Activated CD8-positive, alpha-beta memory T cell treated with anti-CD3 and anti-CD28 coated beads for 36 hours (primary cell): ENCODE measurements around the gene GBP7. TPM values are rescaled to one million over a fixed set of nuclear protein-coding genes. Genes with fewer than 3 reads are reported as not detected.

Experiments
- CTCF ChIA-PET: fragments of 350-600 bp; sonication (Branson Sonifier 250); formaldehyde crosslinking; loops from one replicate; lab custom pipeline; 2021; ENCODE audit warnings: antibody characterized with exemption; lab: Charles Lee
- POLR2A ChIA-PET: fragments of 350-600 bp; sonication (Branson Sonifier 250); formaldehyde crosslinking; loops from one replicate; lab custom pipeline; 2021; ENCODE audit warnings: antibody characterized with exemption; lab: Charles Lee
- total RNA-seq, 2 experiments: library from RNA; stranded (reverse); gene quantifications; one replicate each; pipeline ENCODE4 v1.2.3, GENCODE V29; 2021

Gene GBP7
- total RNA-seq, 2 experiments from 2014 or later = 0.08 TPM; not detected in 1

DNA sequence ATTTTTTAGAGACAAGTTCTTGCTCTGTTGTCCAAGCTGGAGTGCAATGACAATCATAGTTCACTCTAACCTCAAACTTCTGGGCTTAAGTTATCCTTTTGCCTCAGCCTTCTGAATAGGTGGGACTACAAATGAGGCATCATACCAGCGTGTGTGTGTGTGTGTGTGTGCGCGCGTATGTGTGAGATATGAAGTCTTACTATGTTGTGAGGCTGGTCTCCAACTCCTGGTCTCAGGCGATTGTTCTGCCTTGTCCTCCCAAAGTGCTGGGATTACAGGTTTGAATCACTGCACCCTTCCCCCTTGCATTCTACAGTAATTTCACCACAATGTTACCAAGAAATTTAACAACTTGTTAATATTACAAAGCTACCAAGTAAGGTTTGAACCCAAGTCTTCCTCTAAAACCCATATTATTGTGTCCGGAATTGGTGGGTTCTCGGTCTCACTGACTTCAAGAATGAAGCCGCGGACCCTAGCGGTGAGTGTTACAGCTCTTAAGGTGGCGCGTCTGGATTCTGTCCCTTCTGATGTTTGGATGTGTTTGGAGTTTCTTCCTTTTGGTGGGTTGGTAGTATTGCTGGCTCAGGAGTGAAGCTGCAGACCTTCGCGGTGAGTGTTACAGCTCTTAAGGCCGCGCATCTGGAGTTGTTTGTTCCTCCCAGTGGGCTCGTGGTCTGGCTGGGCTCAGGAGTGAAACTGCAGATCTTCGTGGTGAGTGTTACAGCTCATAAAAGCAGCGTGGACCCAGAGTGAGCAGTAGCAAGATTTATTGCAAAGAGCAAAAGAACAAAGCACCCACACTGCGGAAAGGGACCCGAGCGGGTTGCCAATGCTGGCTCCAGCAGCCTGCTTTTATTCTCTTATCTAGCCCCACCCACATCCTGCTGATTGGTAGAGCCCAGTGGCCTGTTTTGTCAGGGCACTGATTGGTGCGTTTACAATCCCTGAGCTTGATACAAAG lies 48.9 kb downstream of the GBP7 start:
- CTCF ChIA-PET = interaction anchor here (0.6 to 1.7 kb wide), 5 partner anchors 117 to 231 kb away, joined by 3 to 4 read pairs (median 4); no protein-coding TSS in a partner anchor
- POLR2A ChIA-PET = interaction anchor here (0.7 to 1.7 kb wide), 12 partner anchors 19 to 160 kb away, joined by 3 to 11 read pairs (median 4); partner anchors contain the start of genes GBP1, GBP4 and GBP5

- CTCF ChIA-PET = interaction anchor here (0.6 to 1.7 kb wide), 4 partner anchors 116 to 232 kb away, joined by 3 to 4 read pairs (median 4); no protein-coding TSS in a partner anchor
- POLR2A ChIA-PET = interaction anchor here (0.7 to 1.7 kb wide), 8 partner anchors 18 to 149 kb away, joined by 3 to 11 read pairs (median 4); partner anchors contain the start of genes GBP1, GBP4 and GBP5
Observed at GRCh38 chr1:89125913-89126580, 49.8 kb downstream of the GBP7 start, which contains the start of gene GBP2. Gene GBP2, minus strand, starts transcription at chr1:89126114. Its CDS starts 4,148 bp downstream, at chr1:89121966.

DNA sequence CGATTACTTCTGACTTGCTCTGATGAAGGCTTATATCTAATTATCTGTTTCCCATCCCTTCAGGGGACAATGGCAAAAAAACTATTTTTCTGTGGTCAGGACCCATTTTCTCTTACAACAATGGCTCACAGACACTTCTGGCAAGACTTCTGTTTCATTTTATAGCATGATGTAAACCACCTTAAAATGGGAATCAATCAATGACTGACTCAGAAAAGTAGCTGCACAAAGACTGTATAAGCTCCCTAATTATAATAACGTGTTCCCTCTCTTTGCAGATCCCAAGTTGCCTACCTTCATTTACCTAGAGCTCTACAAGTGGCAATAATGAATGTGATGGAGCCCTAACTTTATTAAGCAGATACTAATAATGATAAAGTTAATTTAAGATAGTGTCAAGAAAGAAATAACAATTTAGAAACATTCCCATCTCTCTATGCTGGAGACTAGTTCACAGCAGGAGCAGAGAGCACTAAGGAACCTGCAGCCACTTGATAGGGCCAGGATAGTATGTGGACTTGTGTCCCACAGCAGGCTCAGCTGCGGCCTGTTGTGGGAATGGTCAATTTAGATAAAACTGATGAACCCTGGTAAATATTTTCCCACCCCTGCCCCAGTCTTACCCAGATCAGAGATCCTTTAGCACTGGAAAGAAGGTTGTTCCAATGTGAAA lies 50.4 kb downstream of the GBP7 start:
- CTCF ChIA-PET = interaction anchor here (0.9 kb wide), 1 partner anchor 153 kb away, joined by 3 read pairs; no protein-coding TSS in a partner anchor
- POLR2A ChIA-PET = interaction anchor here (0.7 to 1.4 kb wide), 3 partner anchors 60 to 104 kb away, joined by 3 to 5 read pairs (median 3); partner anchors contain the start of gene GBP1

GRCh38 chr1:89121641-89122040 lies 54.2 kb downstream of the GBP7 start:
- ChIA-PET POLR2A (no interaction called here), CTCF (no interaction called here)

GRCh38 chr1:89114662-89115061 lies 61.1 kb downstream of the GBP7 start:
- ChIA-PET POLR2A (no interaction called here), CTCF (interaction anchor here (1.5 kb wide), 1 partner anchor 26 kb away, joined by 3 read pairs; no protein-coding TSS in a partner anchor)

DNA sequence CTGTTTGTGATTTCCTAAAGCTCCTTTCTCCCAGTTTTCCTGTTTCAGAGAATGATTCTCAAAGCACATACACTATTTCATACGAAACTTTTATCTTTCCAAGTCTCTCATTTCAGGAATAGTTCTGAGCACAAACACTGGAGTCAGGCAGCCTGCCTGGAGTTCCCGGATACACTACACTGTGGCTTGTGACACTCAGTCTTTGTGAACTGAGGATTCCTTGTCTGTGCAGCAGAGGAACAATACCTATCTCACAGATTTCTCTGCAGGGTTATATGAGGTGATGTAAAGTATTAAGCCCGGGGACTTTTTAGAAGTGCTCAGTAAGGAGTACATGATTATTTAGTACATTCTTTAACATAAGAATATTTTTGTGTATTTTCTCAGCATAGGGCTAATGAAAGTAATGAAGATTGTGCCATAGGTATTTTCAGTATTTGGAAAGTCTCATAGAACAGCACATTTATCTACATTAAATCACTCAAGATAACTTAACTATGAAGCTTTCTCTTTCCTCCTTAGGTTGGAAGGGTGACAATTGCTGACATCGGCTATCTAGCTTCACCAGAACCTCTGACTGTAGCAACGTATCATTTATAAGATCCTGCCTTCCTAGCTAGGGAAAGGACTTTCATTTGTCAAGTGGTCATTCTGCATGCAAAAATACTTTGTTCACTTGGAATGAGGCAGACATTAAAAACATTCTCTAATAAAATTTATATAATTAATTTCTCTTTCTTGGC lies 62.8 kb downstream of the GBP7 start:
- ChIA-PET CTCF (no interaction called here), POLR2A (no interaction called here)

- ChIA-PET POLR2A (no interaction called here), CTCF (no interaction called here)
Observed at GRCh38 chr1:89104687-89105086, 71.1 kb downstream of the GBP7 start.

DNA sequence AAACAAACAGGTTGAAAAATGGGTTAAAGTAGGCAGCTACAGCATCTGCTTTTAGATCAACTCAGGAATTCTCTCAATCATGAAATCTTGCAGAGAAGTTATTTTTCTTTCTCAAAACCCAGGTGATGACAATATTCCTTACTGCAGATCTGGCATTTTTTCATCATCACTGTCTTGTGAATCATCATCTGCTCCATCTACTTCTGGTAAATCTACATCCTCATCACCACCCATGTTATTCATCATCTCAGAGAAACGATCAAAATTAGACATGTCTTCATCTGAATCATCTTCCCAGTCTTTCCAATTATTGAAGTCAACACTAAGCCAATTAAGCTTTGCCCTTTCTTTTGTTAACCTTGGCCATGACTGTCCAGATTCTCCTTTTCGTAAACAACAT lies 71.7 kb downstream of the GBP7 start:
- ChIA-PET CTCF (no interaction called here), POLR2A (interaction anchor here (0.7 kb wide), 1 partner anchor 86 kb away, joined by 4 read pairs; no protein-coding TSS in a partner anchor)

DNA sequence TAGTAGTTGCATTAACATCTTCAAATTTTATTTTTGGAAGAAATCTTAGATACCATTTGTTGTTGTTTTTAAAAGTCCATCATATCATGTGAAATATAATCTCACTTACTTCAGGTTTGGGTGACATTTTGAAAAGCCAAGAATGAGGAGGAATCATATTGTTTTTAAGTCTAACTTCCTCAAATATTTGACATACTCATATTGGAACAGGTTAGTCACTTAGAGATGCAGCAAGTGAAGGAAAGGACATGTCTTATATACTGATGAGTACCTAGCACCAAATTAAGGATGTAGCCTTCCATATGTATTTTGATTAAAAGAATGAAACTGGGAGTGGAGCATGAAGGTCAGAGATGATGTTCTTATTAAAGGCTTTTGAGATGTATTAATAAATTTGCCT lies 73.8 kb downstream of the GBP7 start:
- ChIA-PET CTCF (no interaction called here), POLR2A (no interaction called here)

- ChIA-PET POLR2A (interaction anchor here (0.7 kb wide), 1 partner anchor 54 kb away, joined by 3 read pairs; no protein-coding TSS in a partner anchor), CTCF (interaction anchor here (0.6 kb wide), 1 partner anchor 12 kb away, joined by 3 read pairs; no protein-coding TSS in a partner anchor)
Observed at GRCh38 chr1:89100412-89100811, 75.4 kb downstream of the GBP7 start.

GRCh38 chr1:89098857-89099256 lies 76.9 kb downstream of the GBP7 start:
- ChIA-PET CTCF (no interaction called here), POLR2A (no interaction called here)

- ChIA-PET CTCF (no interaction called here), POLR2A (no interaction called here)
Observed at GRCh38 chr1:89095737-89096136, 80.1 kb downstream of the GBP7 start.

DNA sequence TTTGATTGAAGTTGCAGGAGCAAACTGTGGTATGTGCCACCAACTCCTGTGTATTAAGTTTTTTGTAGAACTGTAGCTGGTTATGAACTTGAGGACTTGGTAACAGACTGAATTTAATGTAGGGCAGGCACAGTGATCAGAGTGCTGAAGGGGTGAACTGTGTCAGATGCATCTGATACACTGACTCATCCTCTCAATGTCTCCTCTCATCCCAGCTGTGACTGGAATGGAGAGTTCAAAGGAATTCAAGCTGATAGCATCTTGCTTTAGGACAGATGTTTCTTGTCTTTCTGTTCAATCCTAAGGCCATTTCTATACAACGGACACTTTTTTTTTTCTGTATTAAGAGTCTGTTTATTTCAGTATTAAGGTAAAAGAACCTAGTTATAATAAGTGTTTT lies 85.8 kb downstream of the GBP7 start:
- ChIA-PET CTCF (no interaction called here), POLR2A (no interaction called here)

GRCh38 chr1:89088572-89088971 lies 87.2 kb downstream of the GBP7 start:
- CTCF ChIA-PET = interaction anchor here (1.5 kb wide), 1 partner anchor 27 kb away, joined by 3 read pairs; no protein-coding TSS in a partner anchor
- POLR2A ChIA-PET = no interaction called here

DNA sequence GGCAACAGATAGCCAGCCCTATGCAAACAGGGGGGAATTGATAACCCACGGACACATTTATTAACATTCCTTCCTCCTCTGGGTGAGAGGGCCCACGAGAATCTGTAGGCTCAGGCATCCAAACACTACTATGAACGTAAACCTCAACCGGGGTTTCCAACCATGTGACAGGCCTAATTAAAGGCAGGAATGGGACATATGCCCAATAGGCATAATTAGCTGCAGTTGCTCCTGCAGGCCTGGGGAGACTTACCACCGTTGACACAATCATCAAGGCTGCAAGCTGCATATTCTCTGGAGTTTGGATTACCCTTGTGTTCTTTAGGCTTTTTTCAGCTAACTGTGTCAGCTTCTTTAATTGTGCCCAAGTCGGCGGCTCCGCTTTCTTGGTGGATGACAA lies 88.6 kb downstream of the GBP7 start:
- CTCF ChIA-PET = no interaction called here

DNA sequence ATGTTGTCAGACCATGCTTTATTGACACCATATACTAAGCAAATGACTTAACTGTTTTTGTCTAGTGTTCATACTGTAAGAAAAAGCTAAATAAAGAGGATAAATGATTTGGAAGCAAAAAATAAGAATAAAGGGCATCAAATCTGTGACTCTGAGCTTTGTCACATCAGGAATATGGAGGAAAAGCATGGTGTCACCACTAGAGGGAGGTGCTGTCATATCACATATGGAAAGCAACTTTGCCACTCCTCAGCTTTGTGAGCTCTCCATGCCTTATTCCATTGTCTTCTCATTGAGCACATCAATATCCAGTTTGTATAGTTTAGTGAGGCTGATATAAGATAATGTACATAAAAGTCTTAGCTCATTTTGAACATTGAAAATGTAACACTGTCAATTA lies 90.0 kb downstream of the GBP7 start:
- ChIA-PET POLR2A (no interaction called here), CTCF (interaction anchor here (0.6 to 2.7 kb wide), 6 partner anchors 17 to 272 kb away, joined by 3 to 10 read pairs (median 3); no protein-coding TSS in a partner anchor)

More for the DNA sequence above, 88.6 kb downstream of the GBP7 start:
- POLR2A ChIA-PET = no interaction called here
